Stomach smooth muscle (tissue), 2 donors: ENCODE results near the gene NKX6-2.
"Not testable (repeated sequence)": the region's sequence is repeated elsewhere in the genome, so short reads cannot be mapped to it uniquely, and the experiment has no call there.

Source experiments
- H3K27ac ChIP-seq: one replicate; pipeline ENCODE4 v1.7.0; 2013; ENCODE audit warnings: mild to moderate bottlenecking, low read length, inconsistent platforms
- H3K27me3 ChIP-seq, 2 donors: one replicate each; pipeline ENCODE4 v1.7.0; 2013; ENCODE audit warnings: low read length in 2 of 2; ENCODE audit not compliant: insufficient read depth in 2 of 2, control insufficient read depth in 1 of 2
- H3K36me3 ChIP-seq, 2 donors: one replicate each; pipeline ENCODE4 v1.7.0; 2013; ENCODE audit warnings: low read length in 2 of 2; ENCODE audit not compliant: control insufficient read depth in 2 of 2, insufficient read depth in 2 of 2
- H3K4me1 ChIP-seq: one replicate; pipeline ENCODE4 v1.7.0; 2013; ENCODE audit warnings: low read length; ENCODE audit not compliant: control insufficient read depth, insufficient read depth
- H3K4me3 ChIP-seq, 2 donors: one replicate each; pipeline ENCODE4 v1.7.0; 2013; ENCODE audit warnings: low read length in 2 of 2
- H3K9ac ChIP-seq, 2 donors: one replicate each; pipeline ENCODE4 v1.7.0; 2013; ENCODE audit warnings: low read length in 2 of 2, mild to moderate bottlenecking in 1 of 2
- H3K9me3 ChIP-seq, 2 donors: one replicate each; pipeline ENCODE4 v1.7.0; 2013; ENCODE audit warnings: low read length in 2 of 2; ENCODE audit not compliant: control insufficient read depth in 2 of 2
- donor health status: healthy.
- donor health status: Pancreatic carcinoma.

Gene NKX6-2

DNA sequence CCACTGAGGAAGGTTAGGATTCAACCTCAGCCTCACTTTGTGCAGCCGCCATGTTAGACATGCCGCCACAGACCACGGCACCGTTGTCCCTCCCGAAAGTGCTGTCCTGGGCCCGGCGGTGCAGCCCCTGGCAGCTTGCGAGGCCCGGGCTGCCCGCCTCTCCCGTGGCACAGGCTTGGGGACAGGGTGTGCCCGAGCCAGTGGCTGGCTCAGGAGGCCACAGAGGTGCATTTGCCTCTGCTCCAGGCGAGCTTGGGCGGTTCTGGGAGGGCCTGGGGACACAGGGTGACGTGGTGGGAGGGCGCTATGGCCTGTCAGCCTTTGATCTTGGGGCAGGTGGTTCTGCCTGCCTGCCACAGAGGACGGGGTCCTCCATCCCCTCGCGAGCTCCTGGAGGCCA is 41.1 kb downstream of the NKX6-2 start:
- H3K9me3 ChIP-seq = no peaks in the 10 kb centered on the region
- H3K27ac ChIP-seq = no peak overlapping the region
- H3K9ac ChIP-seq = no peak overlapping the region
- H3K36me3 ChIP-seq = peaks cover 4 to 8% of the 10 kb centered on the region in 2 donors
- H3K4me1 ChIP-seq = peaks cover 4% of the 10 kb centered on the region
- H3K4me3 ChIP-seq = no peak overlapping the region
- H3K27me3 ChIP-seq = no peaks in the 10 kb centered on the region

DNA sequence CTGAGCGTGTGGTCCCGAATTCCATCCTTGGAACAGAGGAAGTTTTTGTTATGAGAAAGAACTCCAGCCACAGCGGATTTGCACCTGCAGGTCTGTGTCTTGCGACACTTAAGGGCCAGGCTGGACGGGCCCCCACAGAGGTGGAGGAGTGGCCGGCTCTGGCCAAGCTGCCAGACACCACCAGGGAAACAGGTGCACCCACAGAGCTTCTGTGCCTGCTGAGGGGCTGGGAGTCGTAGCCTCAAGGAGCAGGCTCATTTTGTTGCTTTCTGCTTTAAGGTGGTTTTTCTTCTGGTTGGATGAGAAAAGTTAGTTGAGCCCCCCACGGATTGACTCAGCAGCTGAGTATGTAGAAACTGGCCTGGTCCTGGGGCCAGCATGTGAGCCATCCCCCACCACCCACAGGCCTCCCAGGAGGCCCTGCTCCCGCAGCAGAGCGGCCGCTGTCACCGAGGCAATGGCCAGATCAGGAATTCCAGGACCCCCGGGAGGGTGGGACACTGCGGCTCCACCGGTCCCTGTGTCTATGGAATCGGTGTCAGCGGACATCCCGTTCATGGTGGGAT is 41.9 kb downstream of the NKX6-2 start:
- H3K9ac ChIP-seq = no peak overlapping the region
- peaks cover 4% of the 10 kb centered on the region for H3K4me1 ChIP-seq
- H3K36me3 ChIP-seq = peaks cover 0 to 7% of the 10 kb centered on the region in 2 donors
- H3K27me3 ChIP-seq = no peaks in the 10 kb centered on the region
- no peaks in the 10 kb centered on the region for H3K9me3 ChIP-seq
- no peak overlapping the region for H3K27ac ChIP-seq
- H3K4me3 ChIP-seq = no peak overlapping the region

DNA sequence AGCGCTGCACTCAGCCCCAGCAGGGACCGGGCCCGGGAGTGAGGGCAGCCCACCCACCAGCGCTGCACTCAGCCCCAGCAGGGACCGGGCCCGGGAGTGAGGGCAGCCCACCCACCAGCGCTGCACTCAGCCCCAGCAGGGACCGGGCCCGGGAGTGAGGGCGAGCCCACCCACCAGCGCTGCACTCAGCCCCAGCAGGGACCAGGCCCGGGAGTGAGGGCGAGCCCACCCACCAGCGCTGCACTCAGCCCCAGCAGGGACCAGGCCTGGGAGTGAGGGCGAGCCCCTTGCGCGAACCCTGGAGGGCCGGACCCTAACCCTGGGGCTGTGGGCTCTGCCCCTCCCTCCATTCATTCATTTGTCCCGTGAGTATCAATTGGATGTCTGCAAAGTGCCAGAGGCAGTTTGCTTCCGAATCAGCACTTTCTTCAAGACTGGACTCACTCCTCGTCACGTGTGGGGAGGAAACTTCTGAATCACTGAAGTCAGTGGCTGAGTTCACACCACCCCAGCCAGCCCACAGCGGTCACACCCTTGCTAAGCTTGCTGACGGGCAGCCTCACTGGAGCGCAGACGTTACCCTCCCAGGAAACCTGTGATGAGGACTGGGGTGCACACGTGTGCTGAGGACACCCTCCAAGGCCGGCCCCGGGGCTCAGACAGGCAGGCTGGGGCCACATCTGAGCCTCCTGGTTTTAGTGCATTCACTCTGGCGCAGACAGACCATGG is 42.6 kb downstream of the NKX6-2 start:
- not testable (repeated sequence) for H3K27ac ChIP-seq, H3K27me3 ChIP-seq, H3K36me3 ChIP-seq, H3K4me1 ChIP-seq, H3K9me3 ChIP-seq, H3K4me3 ChIP-seq, H3K9ac ChIP-seq

DNA sequence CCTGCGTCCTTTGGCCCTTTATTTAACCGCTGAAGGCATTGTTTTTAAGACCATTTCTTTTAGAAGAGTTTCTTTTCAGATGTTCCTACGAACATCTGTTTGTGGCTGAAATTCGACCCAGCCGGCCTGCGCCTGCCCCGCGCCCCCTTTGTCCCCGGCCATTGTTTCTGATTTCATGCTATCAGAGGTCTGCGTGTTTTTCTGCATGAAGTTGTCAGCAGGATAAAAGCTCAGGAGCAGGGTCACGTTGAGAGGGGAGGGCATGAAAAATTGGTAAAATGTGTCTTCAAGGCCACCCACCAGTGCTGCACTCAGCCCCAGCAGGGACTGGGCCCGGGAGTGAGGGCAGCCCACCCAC is 43.1 kb downstream of the NKX6-2 start:
- H3K36me3 ChIP-seq = peaks cover 0 to 5% of the 10 kb centered on the region in 2 donors
- H3K4me3 ChIP-seq = no peak overlapping the region
- no peaks in the 10 kb centered on the region for H3K27me3 ChIP-seq

GRCh38 chr10:132742167-132742836 is 43.6 kb downstream of the NKX6-2 start:
- no peak overlapping the region for H3K27ac ChIP-seq
- H3K9me3 ChIP-seq = no peaks in the 10 kb centered on the region
- H3K9ac ChIP-seq = no peak overlapping the region
- no peak overlapping the region for H3K4me3 ChIP-seq
- peaks cover 3% of the 10 kb centered on the region for H3K4me1 ChIP-seq
- H3K27me3 ChIP-seq = no peaks in the 10 kb centered on the region
- H3K36me3 ChIP-seq = peaks cover 0 to 5% of the 10 kb centered on the region in 2 donors

More for the DNA sequence above, 43.1 kb downstream of the NKX6-2 start:
- H3K27ac ChIP-seq = no peak overlapping the region
- peaks cover 4% of the 10 kb centered on the region for H3K4me1 ChIP-seq
- no peak overlapping the region for H3K9ac ChIP-seq
- no peaks in the 10 kb centered on the region for H3K9me3 ChIP-seq

DNA sequence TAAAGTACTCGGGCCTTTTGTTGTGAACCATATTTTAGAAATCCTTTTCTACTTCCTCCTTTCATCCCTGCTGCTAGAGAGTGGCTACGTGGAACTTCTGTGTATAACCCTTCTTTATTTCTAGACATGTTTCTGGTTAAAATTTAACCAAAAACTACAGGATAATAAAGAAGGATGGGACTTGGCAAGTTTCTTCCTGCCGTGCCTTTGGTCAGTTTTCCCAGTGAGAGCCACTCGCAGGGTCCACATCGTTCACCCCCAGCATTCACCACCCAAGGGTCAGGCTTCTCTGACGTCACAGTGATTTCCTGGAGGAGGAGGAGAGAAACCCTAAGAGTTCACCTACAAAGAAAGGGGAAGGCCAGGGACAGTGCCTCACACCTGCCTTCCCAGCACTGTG is 45.4 kb downstream of the NKX6-2 start:
- H3K4me1 ChIP-seq = peaks cover 2% of the 10 kb centered on the region
- H3K27ac ChIP-seq = no peak overlapping the region
- H3K4me3 ChIP-seq = no peak overlapping the region
- no peaks in the 10 kb centered on the region for H3K9me3 ChIP-seq
- H3K9ac ChIP-seq = no peak overlapping the region
- no peaks in the 10 kb centered on the region for H3K27me3 ChIP-seq
- H3K36me3 ChIP-seq = peaks cover 0 to 8% of the 10 kb centered on the region in 2 donors

DNA sequence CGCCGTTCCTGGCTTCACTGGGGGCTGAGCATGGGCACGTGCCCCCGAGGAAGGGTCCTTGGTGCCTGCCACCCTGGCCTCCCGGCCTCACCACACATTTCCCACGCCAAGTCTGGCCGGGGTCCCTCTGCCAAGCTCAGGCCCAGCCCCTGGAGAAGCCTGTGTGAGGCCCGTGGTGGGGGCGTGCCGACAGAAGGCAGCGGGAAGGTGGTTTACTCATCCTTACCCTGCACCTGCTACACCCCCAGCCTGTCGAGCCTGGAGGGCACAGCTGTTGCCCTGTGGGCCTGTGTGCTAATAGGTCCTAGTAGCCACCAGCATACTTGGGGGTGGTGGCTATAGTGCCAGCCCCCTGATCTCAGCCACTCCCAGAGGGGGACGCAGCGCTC is 46.7 kb downstream of the NKX6-2 start:
- H3K9ac ChIP-seq = no peak overlapping the region

GRCh38 chr10:132738454-132739224 is 47.3 kb downstream of the NKX6-2 start:
- no peak overlapping the region for H3K4me3 ChIP-seq
- peaks cover 2% of the 10 kb centered on the region for H3K4me1 ChIP-seq
- no peak overlapping the region for H3K9ac ChIP-seq
- no peaks in the 10 kb centered on the region for H3K9me3 ChIP-seq
- no peaks in the 10 kb centered on the region for H3K27me3 ChIP-seq
- no peak overlapping the region for H3K27ac ChIP-seq
- H3K36me3 ChIP-seq = peaks cover 0 to 16% of the 10 kb centered on the region in 2 donors

More for the DNA sequence above, 46.7 kb downstream of the NKX6-2 start:
- Histone ChIP-seq H3K27me3 (no peaks in the 10 kb centered on the region), H3K4me1 (peaks cover 2% of the 10 kb centered on the region), H3K9me3 (no peaks in the 10 kb centered on the region), H3K4me3 (no peak overlapping the region), H3K27ac (no peak overlapping the region), H3K36me3 (peaks cover 0 to 10% of the 10 kb centered on the region in 2 donors)

- peaks cover 2% of the 10 kb centered on the region for H3K4me1 ChIP-seq
- H3K9me3 ChIP-seq = no peaks in the 10 kb centered on the region
- no peak overlapping the region for H3K4me3 ChIP-seq
- no peaks in the 10 kb centered on the region for H3K27me3 ChIP-seq
- peaks cover 3 to 18% of the 10 kb centered on the region in 2 donors for H3K36me3 ChIP-seq
- no peak overlapping the region for H3K27ac ChIP-seq
- H3K9ac ChIP-seq = no peak overlapping the region
Measured at GRCh38 chr10:132737390-132738048, 48.4 kb downstream of the NKX6-2 start.

GRCh38 chr10:132735923-132736391 is 50.0 kb downstream of the NKX6-2 start:
- Histone ChIP-seq H3K27ac (no peak overlapping the region), H3K36me3 (peaks cover 3 to 14% of the 10 kb centered on the region in 2 donors), H3K4me3 (no peak overlapping the region), H3K9ac (no peak overlapping the region), H3K9me3 (no peaks in the 10 kb centered on the region), H3K27me3 (no peaks in the 10 kb centered on the region), H3K4me1 (peaks cover 2% of the 10 kb centered on the region)
